Adipocyte (in vitro differentiated cells): ENCODE results near the gene TAB2.

Experiments used
- DNase-seq: peaks from one replicate; pipeline ENCODE4 v3.0.0-alpha.2; 2015; ENCODE audit warnings: low read depth
- H3K27me3 ChIP-seq: replicated peaks from 2 replicates; pipeline ENCODE4 v1.7.0; 2013; ENCODE audit warnings: mild to moderate bottlenecking, low read length, moderate library complexity; ENCODE audit not compliant: control insufficient read depth, insufficient read depth
- H3K36me3 ChIP-seq: 2 replicates; pipeline ENCODE4 v1.7.0; 2013; ENCODE audit warnings: low read length, mild to moderate bottlenecking, moderate library complexity; ENCODE audit not compliant: control insufficient read depth, insufficient read depth, severe bottlenecking
- H3K4me1 ChIP-seq: 2 replicates; pipeline ENCODE4 v1.7.0; 2013; ENCODE audit warnings: mild to moderate bottlenecking, low read length, moderate library complexity; ENCODE audit not compliant: control insufficient read depth, insufficient read depth
- H3K4me3 ChIP-seq: 2 replicates; pipeline ENCODE4 v1.7.0; 2013; ENCODE audit warnings: mild to moderate bottlenecking, low read length, moderate library complexity
- H3K9ac ChIP-seq: 2 replicates; pipeline ENCODE4 v1.7.0; 2013; ENCODE audit warnings: mild to moderate bottlenecking, low read length, moderate library complexity
- H3K9me3 ChIP-seq: 2 replicates; pipeline ENCODE4 v1.7.0; 2013; ENCODE audit warnings: mild to moderate bottlenecking, low read length, moderate library complexity; ENCODE audit not compliant: control insufficient read depth

TAB2 gene

GRCh38 chr6:149317644-149318571 lies at the start of gene TAB2:
TAB2 (plus strand) TSS chr6:149317712; CDS start chr6:149369998, 52,286 bp downstream.
- peak within 1 kb of the TSS; percentile 94 for H3K9ac ChIP-seq
- no peaks in the 10 kb centered on the region for H3K27me3 ChIP-seq
- peak within 1 kb of the TSS; percentile 94 for H3K4me3 ChIP-seq
- H3K4me1 ChIP-seq = peaks cover 34% of the 10 kb centered on the region
- H3K9me3 ChIP-seq = no peaks in the 10 kb centered on the region
- H3K36me3 ChIP-seq = no peaks in the 10 kb centered on the region
- peak; percentile 68 for DNase-seq

- no peak for DNase-seq
- peaks cover 28% of the 10 kb centered on the region for H3K27me3 ChIP-seq
- peaks cover 20% of the 10 kb centered on the region for H3K4me1 ChIP-seq
- no peak overlapping the region for H3K4me3 ChIP-seq
- no peaks in the 10 kb centered on the region for H3K36me3 ChIP-seq
- no peak overlapping the region for H3K9ac ChIP-seq
- peaks cover 6% of the 10 kb centered on the region for H3K9me3 ChIP-seq
Observed at GRCh38 chr6:149268146-149268545, 49.4 kb upstream of the TAB2 start.

- H3K4me3 ChIP-seq = no peak overlapping the region
- H3K9me3 ChIP-seq = peaks cover 6% of the 10 kb centered on the region
- no peak for DNase-seq
- peaks cover 22% of the 10 kb centered on the region for H3K27me3 ChIP-seq
- no peak overlapping the region for H3K9ac ChIP-seq
- H3K36me3 ChIP-seq = no peaks in the 10 kb centered on the region
- peaks cover 20% of the 10 kb centered on the region for H3K4me1 ChIP-seq
Observed at GRCh38 chr6:149268768-149269167, 48.7 kb upstream of the TAB2 start.

- Histone ChIP-seq H3K36me3 (no peaks in the 10 kb centered on the region), H3K27me3 (peaks cover 15% of the 10 kb centered on the region), H3K4me1 (peaks cover 20% of the 10 kb centered on the region), H3K9me3 (peaks cover 6% of the 10 kb centered on the region), H3K9ac (no peak overlapping the region), H3K4me3 (no peak overlapping the region)
- no peak for DNase-seq
Observed at GRCh38 chr6:149270616-149271015, 46.9 kb upstream of the TAB2 start.

- Histone ChIP-seq H3K9ac (no peak overlapping the region), H3K4me3 (no peak overlapping the region), H3K27me3 (peaks cover 5% of the 10 kb centered on the region), H3K9me3 (peaks cover 6% of the 10 kb centered on the region), H3K36me3 (no peaks in the 10 kb centered on the region), H3K4me1 (peaks cover 20% of the 10 kb centered on the region)
- DNase-seq = no peak
Observed at GRCh38 chr6:149271348-149272340, 45.9 kb upstream of the TAB2 start.

GRCh38 chr6:149273318-149273717 lies 44.2 kb upstream of the TAB2 start:
- no peak for DNase-seq
- Histone ChIP-seq H3K9me3 (peaks cover 6% of the 10 kb centered on the region), H3K9ac (no peak overlapping the region), H3K27me3 (peaks cover under 1% of the 10 kb centered on the region), H3K36me3 (no peaks in the 10 kb centered on the region), H3K4me3 (no peak overlapping the region), H3K4me1 (peaks cover 20% of the 10 kb centered on the region)

- DNase-seq = no peak
- H3K4me3 ChIP-seq = no peak overlapping the region
- H3K9me3 ChIP-seq = peaks cover 6% of the 10 kb centered on the region
Observed at GRCh38 chr6:149275621-149276020, 41.9 kb upstream of the TAB2 start.

GRCh38 chr6:149277621-149278020 lies 39.9 kb upstream of the TAB2 start:
- no peak overlapping the region for H3K4me3 ChIP-seq
- H3K27me3 ChIP-seq = peaks cover 3% of the 10 kb centered on the region
- no peak overlapping the region for H3K9ac ChIP-seq
- peaks cover 1% of the 10 kb centered on the region for H3K9me3 ChIP-seq
- H3K36me3 ChIP-seq = no peaks in the 10 kb centered on the region
- H3K4me1 ChIP-seq = no peaks in the 10 kb centered on the region
- no peak for DNase-seq

More at GRCh38 chr6:149275621-149276020, 41.9 kb upstream of the TAB2 start:
- H3K9ac ChIP-seq = no peak overlapping the region
- no peaks in the 10 kb centered on the region for H3K36me3 ChIP-seq
- H3K4me1 ChIP-seq = peaks cover 12% of the 10 kb centered on the region
- H3K27me3 ChIP-seq = peaks cover 3% of the 10 kb centered on the region

- Histone ChIP-seq H3K4me1 (no peaks in the 10 kb centered on the region), H3K4me3 (no peak overlapping the region), H3K9me3 (no peaks in the 10 kb centered on the region), H3K27me3 (peaks cover 3% of the 10 kb centered on the region), H3K9ac (no peak overlapping the region), H3K36me3 (no peaks in the 10 kb centered on the region)
- no peak for DNase-seq
Observed at GRCh38 chr6:149278997-149279396, 38.5 kb upstream of the TAB2 start.

- no peak overlapping the region for H3K4me3 ChIP-seq
- peaks cover 4% of the 10 kb centered on the region for H3K27me3 ChIP-seq
- no peak for DNase-seq
- H3K4me1 ChIP-seq = no peaks in the 10 kb centered on the region
- H3K9ac ChIP-seq = no peak overlapping the region
- no peaks in the 10 kb centered on the region for H3K9me3 ChIP-seq
- H3K36me3 ChIP-seq = no peaks in the 10 kb centered on the region
Observed at GRCh38 chr6:149284904-149285303, 32.6 kb upstream of the TAB2 start.

- Histone ChIP-seq H3K4me3 (no peak overlapping the region), H3K4me1 (no peaks in the 10 kb centered on the region), H3K9me3 (no peaks in the 10 kb centered on the region), H3K27me3 (peaks cover 4% of the 10 kb centered on the region), H3K36me3 (no peaks in the 10 kb centered on the region), H3K9ac (no peak overlapping the region)
- no peak for DNase-seq
Observed at GRCh38 chr6:149285626-149286025, 31.9 kb upstream of the TAB2 start.
